Hepatocyte (in vitro differentiated cells): ENCODE measurements around the gene KRTAP4-9. TPM values are rescaled to one million over a fixed set of nuclear protein-coding genes. Genes with fewer than 3 reads are reported as not detected.
"Not testable (repeated sequence)": the region's sequence is repeated elsewhere in the genome, so short reads cannot be mapped to it uniquely, and the experiment has no call there.

Source experiments
- DNase-seq: peaks from one replicate; pipeline ENCODE4 v3.0.0-alpha.2; 2016; ENCODE audit warnings: low spot score
- H2AFZ ChIP-seq: fragments of 200-600 bp; sonication (generic); 2 replicates; pipeline ENCODE4 v1.6.0; 2016; ENCODE audit warnings: antibody characterized with exemption, mild to moderate bottlenecking
- H3K27ac ChIP-seq: fragments of 200-600 bp; sonication (generic); 2 replicates; pipeline ENCODE4 v1.5.1; 2016; ENCODE audit warnings: mild to moderate bottlenecking
- H3K27me3 ChIP-seq: fragments of 200-600 bp; sonication (generic); 2 replicates; pipeline ENCODE4 v1.6.1; 2016
- H3K36me3 ChIP-seq: fragments of 200-600 bp; sonication (generic); replicated peaks from 2 replicates; pipeline ENCODE4 v1.5.1; 2016; ENCODE audit warnings: low read depth; ENCODE audit not compliant: insufficient read depth
- H3K4me1 ChIP-seq: fragments of 200-600 bp; sonication (generic); 2 replicates; pipeline ENCODE4 v1.5.1; 2016; ENCODE audit warnings: mild to moderate bottlenecking, moderate library complexity; ENCODE audit not compliant: insufficient read depth
- H3K4me2 ChIP-seq: fragments of 200-600 bp; sonication (generic); 2 replicates; pipeline ENCODE4 v1.6.0; 2016
- H3K4me3 ChIP-seq: fragments of 200-600 bp; sonication (generic); 2 replicates; pipeline ENCODE4 v1.5.1; 2016; ENCODE audit warnings: mild to moderate bottlenecking
- H3K79me2 ChIP-seq: fragments of 200-600 bp; sonication (generic); 2 replicates; pipeline ENCODE4 v1.6.0; 2017; ENCODE audit warnings: mild to moderate bottlenecking
- H3K9me2 ChIP-seq: fragments of 200-600 bp; sonication (generic); replicated peaks from 2 replicates; pipeline ENCODE4 v1.6.0; 2017; ENCODE audit warnings: mild to moderate bottlenecking; ENCODE audit not compliant: insufficient read depth
- H3K9me3 ChIP-seq: fragments of 200-600 bp; sonication (generic); 2 replicates; pipeline ENCODE4 v1.5.1; 2016; ENCODE audit warnings: low read depth, mild to moderate bottlenecking
- H4K20me1 ChIP-seq: fragments of 200-600 bp; sonication (generic); 2 replicates; pipeline ENCODE4 v1.6.0; 2016; ENCODE audit warnings: mild to moderate bottlenecking; ENCODE audit not compliant: insufficient read depth, poor library complexity, severe bottlenecking
- EZH2 ChIP-seq: fragments of 200-600 bp; sonication (generic); IDR thresholded peaks from 2 replicates; pipeline ENCODE4 v1.6.1; 2016; ENCODE audit warnings: antibody characterized with exemption, mild to moderate bottlenecking, borderline replicate concordance
- EZH2phosphoT487 ChIP-seq: fragments of 200-600 bp; sonication (generic); IDR thresholded peaks from one replicate; pipeline ENCODE4 v1.6.1; 2018; ENCODE audit warnings: antibody characterized with exemption, mild to moderate bottlenecking, low read depth, moderate library complexity; ENCODE audit not compliant: unreplicated experiment, severe bottlenecking
- WGBS: methylation state at CpG from one replicate; pipeline ENCODE4 v1.1.6; 2016; ENCODE audit warnings: low lambda C conversion rate; ENCODE audit errors: missing lambda C conversion rate; 5-methylcytosine and 5-hydroxymethylcytosine counted together
- polyA plus RNA-seq: library from polyadenylated mRNA; unstranded; fragments of >200 nt; fragmentation: Nextera tagmentation; extraction: Ambion mirVana; gene quantifications from 2 replicates; pipeline ENCODE4 v1.2.1, GENCODE V29; 2016
- total RNA-seq: library from RNA; depleted of rRNA; stranded (reverse); fragments of >200 nt; gene quantifications from 2 replicates; pipeline ENCODE4 v1.2.3, GENCODE V29; 2014
- TF ChIP-seq, protein P1 (sequence below): fragments of 200-600 bp; sonication (generic); IDR thresholded peaks from 2 replicates; pipeline ENCODE4 v1.5.1; 2016; ENCODE audit warnings: antibody characterized with exemption, mild to moderate bottlenecking; ENCODE audit not compliant: poor library complexity

The KRTAP4-9 gene
- total and polyA plus RNA-seq, 2 experiments from 2014 or later = not detected

DNA sequence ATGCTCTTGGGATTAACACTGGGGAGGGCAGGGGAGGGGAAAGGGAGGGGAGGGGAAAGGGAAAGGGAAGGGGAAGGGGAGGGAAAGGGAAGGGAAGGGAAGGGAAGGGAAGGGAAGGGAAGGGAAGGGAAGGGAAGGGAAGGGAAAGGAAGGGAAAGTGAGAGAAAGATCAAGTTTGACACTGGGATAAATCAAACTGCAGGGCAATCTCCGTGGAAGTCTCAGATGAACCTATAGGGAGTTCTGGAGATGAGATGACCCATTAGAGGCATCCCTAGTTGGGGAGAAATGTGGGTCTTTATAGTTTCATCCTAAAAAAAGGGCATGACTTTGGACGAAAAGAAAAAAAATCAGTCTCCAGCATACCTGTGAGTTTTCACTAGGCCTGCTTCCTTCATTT lies 16.6 kb downstream of the KRTAP4-9 start:
- no peak for DNase-seq
- H2AFZ ChIP-seq = no peak overlapping the region
- no peak overlapping the region for H3K27ac ChIP-seq
- 96% methylated on average over 2 of the region's 2 CpGs for WGBS
- no peaks in the 10 kb centered on the region for H3K9me2 ChIP-seq
- H3K36me3 ChIP-seq = no peaks in the 10 kb centered on the region
- H3K79me2 ChIP-seq = no peaks in the 10 kb centered on the region
- H3K9me3 ChIP-seq = no peaks in the 10 kb centered on the region
- no peak for TF ChIP-seq EZH2phosphoT487
- TF ChIP-seq, protein P1, sequence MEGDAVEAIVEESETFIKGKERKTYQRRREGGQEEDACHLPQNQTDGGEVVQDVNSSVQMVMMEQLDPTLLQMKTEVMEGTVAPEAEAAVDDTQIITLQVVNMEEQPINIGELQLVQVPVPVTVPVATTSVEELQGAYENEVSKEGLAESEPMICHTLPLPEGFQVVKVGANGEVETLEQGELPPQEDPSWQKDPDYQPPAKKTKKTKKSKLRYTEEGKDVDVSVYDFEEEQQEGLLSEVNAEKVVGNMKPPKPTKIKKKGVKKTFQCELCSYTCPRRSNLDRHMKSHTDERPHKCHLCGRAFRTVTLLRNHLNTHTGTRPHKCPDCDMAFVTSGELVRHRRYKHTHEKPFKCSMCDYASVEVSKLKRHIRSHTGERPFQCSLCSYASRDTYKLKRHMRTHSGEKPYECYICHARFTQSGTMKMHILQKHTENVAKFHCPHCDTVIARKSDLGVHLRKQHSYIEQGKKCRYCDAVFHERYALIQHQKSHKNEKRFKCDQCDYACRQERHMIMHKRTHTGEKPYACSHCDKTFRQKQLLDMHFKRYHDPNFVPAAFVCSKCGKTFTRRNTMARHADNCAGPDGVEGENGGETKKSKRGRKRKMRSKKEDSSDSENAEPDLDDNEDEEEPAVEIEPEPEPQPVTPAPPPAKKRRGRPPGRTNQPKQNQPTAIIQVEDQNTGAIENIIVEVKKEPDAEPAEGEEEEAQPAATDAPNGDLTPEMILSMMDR = no peak
- no peak for TF ChIP-seq EZH2
- H3K4me3 ChIP-seq = no peak overlapping the region
- H4K20me1 ChIP-seq = no peaks in the 10 kb centered on the region
- no peak overlapping the region for H3K4me2 ChIP-seq
- no peaks in the 10 kb centered on the region for H3K27me3 ChIP-seq
- no peaks in the 10 kb centered on the region for H3K4me1 ChIP-seq

DNA sequence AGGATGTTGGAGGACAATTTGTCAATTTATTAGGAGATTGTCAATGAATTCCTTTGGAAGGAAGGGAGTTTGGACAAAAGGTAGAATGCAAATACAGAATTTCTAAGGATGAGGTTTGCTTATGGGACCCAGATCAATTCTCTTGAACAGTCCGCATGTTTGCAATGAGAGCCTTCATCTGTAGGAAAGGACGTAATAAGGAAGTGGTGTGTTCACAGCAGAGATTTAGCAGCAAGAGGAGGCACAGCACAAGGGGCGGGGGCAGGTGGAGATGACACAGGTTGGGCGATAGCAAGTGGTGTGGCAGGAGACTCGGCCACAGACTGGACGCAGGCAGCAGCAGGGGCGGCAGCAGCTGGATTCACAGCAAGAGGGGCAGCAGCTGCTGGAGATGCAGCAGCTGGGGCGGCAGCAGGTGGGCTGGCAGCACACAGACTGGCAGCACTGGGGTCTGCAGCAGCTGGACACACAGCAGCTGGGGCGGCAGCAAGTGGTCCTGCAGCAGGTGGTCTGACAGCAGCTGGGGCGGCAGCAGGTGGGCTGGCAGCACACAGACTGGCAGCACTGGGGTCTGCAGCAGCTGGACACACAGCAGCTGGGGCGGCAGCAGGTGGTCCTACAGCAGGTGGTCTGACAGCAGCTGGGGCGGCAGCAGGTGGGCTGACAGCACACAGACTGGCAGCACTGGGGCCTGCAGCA lies 18.3 kb downstream of the KRTAP4-9 start:
- H3K27me3 ChIP-seq, H3K4me2 ChIP-seq, H3K9me3 ChIP-seq, DNase-seq, H3K79me2 ChIP-seq, H2AFZ ChIP-seq, H3K9me2 ChIP-seq, H3K4me1 ChIP-seq, H3K27ac ChIP-seq, H3K4me3 ChIP-seq, H3K36me3 ChIP-seq, H4K20me1 ChIP-seq: not testable (repeated sequence)
- WGBS = 89% methylated on average over 12 of the region's 12 CpGs

- H4K20me1 ChIP-seq, H3K9me2 ChIP-seq, DNase-seq, H3K27me3 ChIP-seq, H3K4me3 ChIP-seq, H2AFZ ChIP-seq, H3K36me3 ChIP-seq, H3K79me2 ChIP-seq, H3K4me1 ChIP-seq, H3K27ac ChIP-seq, H3K9me3 ChIP-seq, H3K4me2 ChIP-seq: not testable (repeated sequence)
- 77% methylated on average over 3 of the region's 3 CpGs for WGBS
Observed at GRCh38 chr17:41123991-41124371, 18.8 kb downstream of the KRTAP4-9 start, which contains the start of gene KRTAP4-12. TSS of gene KRTAP4-12 (minus strand) at chr17:41124182. CDS start at chr17:41124122, 60 bp downstream.

GRCh38 chr17:41125064-41125463 lies 19.9 kb downstream of the KRTAP4-9 start:
- no peaks in the 10 kb centered on the region for H3K9me3 ChIP-seq
- H2AFZ ChIP-seq = no peak overlapping the region
- H3K27me3 ChIP-seq = no peaks in the 10 kb centered on the region
- WGBS = 93% methylated on average over 2 of the region's 2 CpGs
- TF ChIP-seq, protein P1 = no peak
- TF ChIP-seq EZH2phosphoT487 = no peak
- TF ChIP-seq EZH2 = no peak
- no peak overlapping the region for H3K4me3 ChIP-seq
- no peak for DNase-seq
- no peaks in the 10 kb centered on the region for H3K4me1 ChIP-seq
- no peaks in the 10 kb centered on the region for H3K79me2 ChIP-seq
- H3K36me3 ChIP-seq = no peaks in the 10 kb centered on the region
- no peaks in the 10 kb centered on the region for H4K20me1 ChIP-seq
- H3K4me2 ChIP-seq = no peak overlapping the region
- no peak overlapping the region for H3K27ac ChIP-seq
- H3K9me2 ChIP-seq = no peaks in the 10 kb centered on the region
